Neural progenitor cell (in vitro differentiated cells): ENCODE results near the gene TEPSIN. TPM values are rescaled to one million over a fixed set of nuclear protein-coding genes. Genes with fewer than 3 reads are reported as not detected.

ENCODE experiments used
- DNase-seq: peaks from one replicate; pipeline ENCODE4 v3.0.0-alpha.2; 2016; ENCODE audit warnings: low spot score
- H2AFZ ChIP-seq: fragments of 200-600 bp; sonication (generic); replicated peaks from 2 replicates; pipeline ENCODE4 v1.6.1; 2016; ENCODE audit warnings: antibody characterized with exemption
- H3F3A ChIP-seq: fragments of 200-600 bp; sonication (generic); 2 replicates; pipeline ENCODE4 v1.6.1; 2016; ENCODE audit warnings: antibody characterized with exemption, low read depth
- H3K27ac ChIP-seq: fragments of 200-600 bp; sonication (generic); 2 replicates; pipeline ENCODE4 v1.5.1; 2016; ENCODE audit warnings: mild to moderate bottlenecking
- H3K27me3 ChIP-seq: fragments of 200-600 bp; sonication (generic); 2 replicates; pipeline ENCODE4 v1.6.1; 2016; ENCODE audit warnings: mild to moderate bottlenecking, moderate library complexity
- H3K36me3 ChIP-seq: fragments of 200-600 bp; sonication (generic); 2 replicates; pipeline ENCODE4 v1.5.1; 2016
- H3K4me1 ChIP-seq: fragments of 200-600 bp; sonication (generic); 2 replicates; pipeline ENCODE4 v1.6.1; 2016; ENCODE audit warnings: mixed run types
- H3K4me2 ChIP-seq: fragments of 200-600 bp; sonication (generic); 2 replicates; pipeline ENCODE4 v1.6.1; 2016
- H3K4me3 ChIP-seq: fragments of 200-600 bp; sonication (generic); 2 replicates; pipeline ENCODE4 v1.5.1; 2016
- H3K79me2 ChIP-seq: fragments of 200-600 bp; sonication (generic); 2 replicates; pipeline ENCODE4 v1.6.1; 2016; ENCODE audit warnings: low read depth
- H3K9ac ChIP-seq: fragments of 200-600 bp; sonication (generic); 2 replicates; pipeline ENCODE4 v1.6.1; 2016
- H3K9me3 ChIP-seq: fragments of 200-600 bp; sonication (generic); 2 replicates; pipeline ENCODE4 v1.5.1; 2016; ENCODE audit warnings: low read depth
- H4K20me1 ChIP-seq: fragments of 200-600 bp; sonication (generic); 2 replicates; pipeline ENCODE4 v1.6.1; 2016; ENCODE audit warnings: low read depth
- H3K27ac Mint-ChIP-seq: 3 replicates; pipeline ENCODE4 v1.8.0; 2021; ENCODE audit warnings: mixed read lengths
- H3K27me3 Mint-ChIP-seq: 2 replicates; pipeline ENCODE4 v1.8.0; 2022; ENCODE audit warnings: low read depth, mild to moderate bottlenecking, inconsistent platforms, moderate library complexity, mixed read lengths; ENCODE audit not compliant: insufficient read depth
- H3K36me3 Mint-ChIP-seq: 3 replicates; pipeline ENCODE4 v1.8.0; 2021; ENCODE audit warnings: mixed read lengths
- H3K4me1 Mint-ChIP-seq: 3 replicates; pipeline ENCODE4 v1.8.0; 2021; ENCODE audit warnings: mixed read lengths
- H3K4me3 Mint-ChIP-seq: 3 replicates; pipeline ENCODE4 v1.8.0; 2021; ENCODE audit warnings: mild to moderate bottlenecking, moderate library complexity, mixed read lengths
- H3K9me3 Mint-ChIP-seq: 3 replicates; pipeline ENCODE4 v1.8.0; 2020; ENCODE audit warnings: mixed read lengths
- EZH2 ChIP-seq: fragments of 200-600 bp; sonication (generic); IDR thresholded peaks from 2 replicates; pipeline ENCODE4 v1.6.1; 2017; ENCODE audit warnings: antibody characterized with exemption, mild to moderate bottlenecking, moderate library complexity
- EZH2phosphoT487 ChIP-seq: fragments of 200-600 bp; sonication (generic); IDR thresholded peaks from 2 replicates; pipeline ENCODE4 v1.6.1; 2017; ENCODE audit warnings: antibody characterized with exemption
- total RNA-seq: library from RNA; depleted of rRNA; stranded (reverse); fragments of >200 nt; gene quantifications from 2 replicates; pipeline ENCODE4 v1.2.3, GENCODE V29; 2015; ENCODE audit warnings: low replicate concordance
- TF ChIP-seq, protein P1 (sequence below): fragments of 200-600 bp; sonication (generic); IDR thresholded peaks from 2 replicates; pipeline ENCODE4 v1.5.1; 2017; ENCODE audit warnings: antibody characterized with exemption, mild to moderate bottlenecking

The TEPSIN gene
- total RNA-seq, 1 donor from 2014 or later = 20.6 TPM

GRCh38 chr17:81260641-81261040 lies 21.8 kb upstream of the TEPSIN start:
- Histone ChIP-seq H3K36me3 (no peaks in the 10 kb centered on the region), H4K20me1 (no peaks in the 10 kb centered on the region), H3K4me2 (no peak overlapping the region), H3K27ac (no peak overlapping the region), H3K27me3 (no peaks in the 10 kb centered on the region), H3F3A (peaks cover under 1% of the 10 kb centered on the region), H2AFZ (no peak overlapping the region), H3K79me2 (no peaks in the 10 kb centered on the region), H3K9ac (no peak overlapping the region), H3K9me3 (no peaks in the 10 kb centered on the region), H3K4me3 (no peak overlapping the region), H3K4me1 (no peaks in the 10 kb centered on the region)
- Mint-ChIP-seq H3K36me3 (peaks cover 8% of the 10 kb centered on the region), H3K9me3 (no peaks in the 10 kb centered on the region), H3K4me3 (no peak overlapping the region), H3K27me3 (no peaks in the 10 kb centered on the region), H3K27ac (no peak overlapping the region), H3K4me1 (peaks cover 4% of the 10 kb centered on the region)
- no peak for DNase-seq
- TF ChIP-seq EZH2phosphoT487 = no peak
- TF ChIP-seq, protein P1, sequence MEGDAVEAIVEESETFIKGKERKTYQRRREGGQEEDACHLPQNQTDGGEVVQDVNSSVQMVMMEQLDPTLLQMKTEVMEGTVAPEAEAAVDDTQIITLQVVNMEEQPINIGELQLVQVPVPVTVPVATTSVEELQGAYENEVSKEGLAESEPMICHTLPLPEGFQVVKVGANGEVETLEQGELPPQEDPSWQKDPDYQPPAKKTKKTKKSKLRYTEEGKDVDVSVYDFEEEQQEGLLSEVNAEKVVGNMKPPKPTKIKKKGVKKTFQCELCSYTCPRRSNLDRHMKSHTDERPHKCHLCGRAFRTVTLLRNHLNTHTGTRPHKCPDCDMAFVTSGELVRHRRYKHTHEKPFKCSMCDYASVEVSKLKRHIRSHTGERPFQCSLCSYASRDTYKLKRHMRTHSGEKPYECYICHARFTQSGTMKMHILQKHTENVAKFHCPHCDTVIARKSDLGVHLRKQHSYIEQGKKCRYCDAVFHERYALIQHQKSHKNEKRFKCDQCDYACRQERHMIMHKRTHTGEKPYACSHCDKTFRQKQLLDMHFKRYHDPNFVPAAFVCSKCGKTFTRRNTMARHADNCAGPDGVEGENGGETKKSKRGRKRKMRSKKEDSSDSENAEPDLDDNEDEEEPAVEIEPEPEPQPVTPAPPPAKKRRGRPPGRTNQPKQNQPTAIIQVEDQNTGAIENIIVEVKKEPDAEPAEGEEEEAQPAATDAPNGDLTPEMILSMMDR = no peak
- no peak for TF ChIP-seq EZH2

GRCh38 chr17:81260171-81260570 lies 21.3 kb upstream of the TEPSIN start:
- no peaks in the 10 kb centered on the region for H3K27me3 ChIP-seq
- no peak for TF ChIP-seq EZH2
- no peak for TF ChIP-seq EZH2phosphoT487
- TF ChIP-seq, protein P1 = no peak
- no peak overlapping the region for H3K4me2 ChIP-seq
- no peak overlapping the region for H3K9ac ChIP-seq
- Mint-ChIP-seq H3K27me3 (no peaks in the 10 kb centered on the region), H3K36me3 (peaks cover 5% of the 10 kb centered on the region), H3K27ac (no peak overlapping the region), H3K4me3 (no peak overlapping the region), H3K4me1 (peaks cover 8% of the 10 kb centered on the region), H3K9me3 (no peaks in the 10 kb centered on the region)
- H3K4me1 ChIP-seq = peaks cover 2% of the 10 kb centered on the region
- no peaks in the 10 kb centered on the region for H3K79me2 ChIP-seq
- no peak overlapping the region for H2AFZ ChIP-seq
- H4K20me1 ChIP-seq = peaks cover 5% of the 10 kb centered on the region
- no peak overlapping the region for H3K4me3 ChIP-seq
- H3K27ac ChIP-seq = no peak overlapping the region
- H3K9me3 ChIP-seq = no peaks in the 10 kb centered on the region
- peaks cover 6% of the 10 kb centered on the region for H3F3A ChIP-seq
- DNase-seq = no peak
- no peaks in the 10 kb centered on the region for H3K36me3 ChIP-seq

GRCh38 chr17:81259058-81259605 lies 20.3 kb upstream of the TEPSIN start:
- TF ChIP-seq EZH2 = no peak
- TF ChIP-seq EZH2phosphoT487 = no peak
- TF ChIP-seq, protein P1 = no peak
- Mint-ChIP-seq H3K4me1 (peaks cover 16% of the 10 kb centered on the region), H3K27ac (no peak overlapping the region), H3K36me3 (peaks cover 5% of the 10 kb centered on the region), H3K27me3 (no peaks in the 10 kb centered on the region), H3K9me3 (no peaks in the 10 kb centered on the region), H3K4me3 (no peak overlapping the region)
- no peaks in the 10 kb centered on the region for H3K27me3 ChIP-seq
- H3K4me1 ChIP-seq = peaks cover 5% of the 10 kb centered on the region
- H3K79me2 ChIP-seq = no peaks in the 10 kb centered on the region
- H4K20me1 ChIP-seq = peaks cover 10% of the 10 kb centered on the region
- H3F3A ChIP-seq = peaks cover 13% of the 10 kb centered on the region
- H3K4me2 ChIP-seq = no peak overlapping the region
- no peak overlapping the region for H2AFZ ChIP-seq
- H3K9ac ChIP-seq = no peak overlapping the region
- no peaks in the 10 kb centered on the region for H3K36me3 ChIP-seq
- no peak overlapping the region for H3K27ac ChIP-seq
- H3K9me3 ChIP-seq = no peaks in the 10 kb centered on the region
- no peak overlapping the region for H3K4me3 ChIP-seq
- no peak for DNase-seq
